HL-60 (cell line): ENCODE measurements around the gene CLDN10.

Experiments
- POLR2AphosphoS5 ChIP-seq: IDR thresholded peaks from 2 replicates; pipeline ENCODE4 v1.6.1; 2012; ENCODE audit warnings: low read depth
- TF ChIP-seq, protein P1 (sequence below): IDR thresholded peaks from one replicate; pipeline ENCODE4 v1.5.1; 2011; ENCODE audit warnings: low read length, control low read depth, inconsistent platforms; ENCODE audit not compliant: insufficient read depth
- TF ChIP-seq, protein P2 (sequence below): IDR thresholded peaks from 2 replicates; pipeline ENCODE4 v1.6.1; 2012; ENCODE audit warnings: low read depth; ENCODE audit not compliant: insufficient replicate concordance

DNA sequence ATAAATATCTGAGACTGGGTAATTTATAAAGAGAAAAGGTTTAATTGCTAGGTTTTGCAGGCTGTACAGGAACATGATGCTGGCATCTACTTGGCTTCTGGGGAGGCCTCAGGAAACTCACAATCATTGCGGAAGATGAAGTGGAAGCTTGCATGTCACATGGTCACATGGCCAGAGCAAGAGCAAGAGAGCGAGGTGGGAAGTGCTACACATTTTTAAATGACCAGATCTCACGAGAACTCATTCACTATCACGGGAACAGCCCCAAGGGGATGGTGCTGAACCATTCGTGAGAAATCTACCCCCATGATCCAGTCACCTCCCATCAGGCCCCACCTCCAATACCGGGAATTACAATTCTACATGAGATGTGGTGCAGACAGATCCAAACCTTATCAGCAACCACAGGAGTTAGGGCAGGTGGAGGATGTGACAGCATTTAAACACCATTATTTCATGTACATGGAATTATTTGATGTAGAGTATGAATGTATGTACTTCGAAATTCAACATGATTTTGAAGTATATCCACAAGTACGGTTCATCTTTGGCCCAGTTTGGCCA is 10.5 kb upstream of the CLDN10 start:
- TF ChIP-seq, protein P1, sequence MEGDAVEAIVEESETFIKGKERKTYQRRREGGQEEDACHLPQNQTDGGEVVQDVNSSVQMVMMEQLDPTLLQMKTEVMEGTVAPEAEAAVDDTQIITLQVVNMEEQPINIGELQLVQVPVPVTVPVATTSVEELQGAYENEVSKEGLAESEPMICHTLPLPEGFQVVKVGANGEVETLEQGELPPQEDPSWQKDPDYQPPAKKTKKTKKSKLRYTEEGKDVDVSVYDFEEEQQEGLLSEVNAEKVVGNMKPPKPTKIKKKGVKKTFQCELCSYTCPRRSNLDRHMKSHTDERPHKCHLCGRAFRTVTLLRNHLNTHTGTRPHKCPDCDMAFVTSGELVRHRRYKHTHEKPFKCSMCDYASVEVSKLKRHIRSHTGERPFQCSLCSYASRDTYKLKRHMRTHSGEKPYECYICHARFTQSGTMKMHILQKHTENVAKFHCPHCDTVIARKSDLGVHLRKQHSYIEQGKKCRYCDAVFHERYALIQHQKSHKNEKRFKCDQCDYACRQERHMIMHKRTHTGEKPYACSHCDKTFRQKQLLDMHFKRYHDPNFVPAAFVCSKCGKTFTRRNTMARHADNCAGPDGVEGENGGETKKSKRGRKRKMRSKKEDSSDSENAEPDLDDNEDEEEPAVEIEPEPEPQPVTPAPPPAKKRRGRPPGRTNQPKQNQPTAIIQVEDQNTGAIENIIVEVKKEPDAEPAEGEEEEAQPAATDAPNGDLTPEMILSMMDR = no peak
- TF ChIP-seq, protein P2, sequence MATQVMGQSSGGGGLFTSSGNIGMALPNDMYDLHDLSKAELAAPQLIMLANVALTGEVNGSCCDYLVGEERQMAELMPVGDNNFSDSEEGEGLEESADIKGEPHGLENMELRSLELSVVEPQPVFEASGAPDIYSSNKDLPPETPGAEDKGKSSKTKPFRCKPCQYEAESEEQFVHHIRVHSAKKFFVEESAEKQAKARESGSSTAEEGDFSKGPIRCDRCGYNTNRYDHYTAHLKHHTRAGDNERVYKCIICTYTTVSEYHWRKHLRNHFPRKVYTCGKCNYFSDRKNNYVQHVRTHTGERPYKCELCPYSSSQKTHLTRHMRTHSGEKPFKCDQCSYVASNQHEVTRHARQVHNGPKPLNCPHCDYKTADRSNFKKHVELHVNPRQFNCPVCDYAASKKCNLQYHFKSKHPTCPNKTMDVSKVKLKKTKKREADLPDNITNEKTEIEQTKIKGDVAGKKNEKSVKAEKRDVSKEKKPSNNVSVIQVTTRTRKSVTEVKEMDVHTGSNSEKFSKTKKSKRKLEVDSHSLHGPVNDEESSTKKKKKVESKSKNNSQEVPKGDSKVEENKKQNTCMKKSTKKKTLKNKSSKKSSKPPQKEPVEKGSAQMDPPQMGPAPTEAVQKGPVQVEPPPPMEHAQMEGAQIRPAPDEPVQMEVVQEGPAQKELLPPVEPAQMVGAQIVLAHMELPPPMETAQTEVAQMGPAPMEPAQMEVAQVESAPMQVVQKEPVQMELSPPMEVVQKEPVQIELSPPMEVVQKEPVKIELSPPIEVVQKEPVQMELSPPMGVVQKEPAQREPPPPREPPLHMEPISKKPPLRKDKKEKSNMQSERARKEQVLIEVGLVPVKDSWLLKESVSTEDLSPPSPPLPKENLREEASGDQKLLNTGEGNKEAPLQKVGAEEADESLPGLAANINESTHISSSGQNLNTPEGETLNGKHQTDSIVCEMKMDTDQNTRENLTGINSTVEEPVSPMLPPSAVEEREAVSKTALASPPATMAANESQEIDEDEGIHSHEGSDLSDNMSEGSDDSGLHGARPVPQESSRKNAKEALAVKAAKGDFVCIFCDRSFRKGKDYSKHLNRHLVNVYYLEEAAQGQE = no peak
- no peak for TF ChIP-seq POLR2AphosphoS5
